ENCODE measurements around the gene STOX2.
A peak's percentile ranks its signal among the peaks of the same experiment; 100 is the strongest.
"Not testable (repeated sequence)": the region's sequence is repeated elsewhere in the genome, so short reads cannot be mapped to it uniquely, and the experiment has no call there.

STOX2 gene

DNA sequence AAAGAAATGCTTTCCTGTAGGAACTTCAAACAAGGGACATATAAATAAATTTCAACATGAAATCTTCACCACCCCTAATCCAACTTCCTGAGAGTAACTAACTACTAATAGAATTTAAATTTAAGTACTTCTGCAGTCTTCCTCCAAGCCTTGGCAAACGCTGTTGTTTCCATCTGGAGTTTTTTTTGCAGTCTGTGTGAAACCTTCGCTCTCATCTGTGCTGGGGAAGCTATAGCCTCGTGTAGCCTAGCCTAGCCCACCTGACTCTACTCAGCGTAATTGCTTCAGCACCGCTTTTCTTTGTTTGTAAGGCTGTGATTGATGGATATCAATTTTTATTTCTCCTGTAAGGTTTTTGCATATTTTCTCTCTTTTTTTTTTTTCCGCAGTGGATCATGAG is 30.9 kb downstream of the STOX2 start:
- DNase-seq = no peak

DNA sequence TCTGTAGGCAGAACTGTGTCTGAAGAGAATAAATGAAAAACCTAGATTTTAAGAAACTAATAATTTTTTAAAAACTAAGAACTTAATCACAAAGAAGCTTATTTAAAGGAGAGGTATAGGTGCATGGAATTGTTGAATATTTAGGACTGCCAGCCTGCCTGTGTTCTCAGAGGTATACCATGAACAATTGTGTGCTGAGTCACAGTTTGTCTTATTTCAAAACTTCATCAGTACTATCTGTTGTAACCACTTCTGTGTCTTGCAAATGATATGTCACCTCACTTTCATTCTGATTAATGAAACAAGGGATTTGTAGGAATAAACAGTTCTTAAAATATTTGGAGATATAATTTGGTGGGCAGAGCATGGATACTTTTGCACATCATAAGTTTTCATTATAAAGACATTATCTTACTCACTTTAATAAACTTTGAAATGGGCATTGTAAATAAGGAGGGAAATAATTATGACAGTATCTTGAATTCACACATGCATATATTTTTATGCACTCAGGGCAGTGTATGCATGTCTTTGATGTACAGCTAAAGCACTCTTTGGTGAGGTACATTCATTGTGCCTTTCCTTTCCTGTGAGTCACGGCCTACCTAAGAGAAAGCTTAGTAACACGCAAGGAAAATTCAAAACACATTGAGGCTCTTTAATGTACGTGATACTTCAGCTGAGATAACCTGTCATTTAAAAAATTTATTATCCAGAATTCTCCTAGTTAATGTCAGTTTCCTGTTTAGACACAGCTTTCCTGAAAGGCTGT is 31.7 kb downstream of the STOX2 start:
- DNase-seq = peak in 1 of 4 experiments; percentile 10

GRCh38 chr4:183940864-183941263 is 35.8 kb downstream of the STOX2 start:
- no peak for DNase-seq

DNA sequence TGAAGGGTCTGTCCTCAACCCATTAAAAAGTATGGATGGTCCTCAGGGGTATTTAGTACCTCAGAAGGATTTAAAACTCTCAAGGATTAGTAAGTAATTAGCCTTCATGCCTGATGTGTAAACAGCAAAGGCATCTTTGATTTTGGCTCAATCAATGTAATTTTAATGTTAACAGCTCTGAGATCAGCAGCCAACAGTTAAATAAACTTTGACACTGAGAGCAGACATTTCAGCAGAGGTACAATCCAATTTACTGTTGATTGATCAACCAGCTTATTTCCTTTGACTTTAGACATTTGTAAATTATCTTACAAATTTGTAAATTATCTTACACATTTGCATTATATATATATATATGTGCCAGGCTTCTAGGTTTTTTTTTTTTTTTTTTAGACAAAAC is 36.9 kb downstream of the STOX2 start:
- no peak for DNase-seq

GRCh38 chr4:183945741-183946140 is 40.6 kb downstream of the STOX2 start:
- DNase-seq = no peak

GRCh38 chr4:183950536-183950935 is 45.4 kb downstream of the STOX2 start:
- no peak for DNase-seq

DNA sequence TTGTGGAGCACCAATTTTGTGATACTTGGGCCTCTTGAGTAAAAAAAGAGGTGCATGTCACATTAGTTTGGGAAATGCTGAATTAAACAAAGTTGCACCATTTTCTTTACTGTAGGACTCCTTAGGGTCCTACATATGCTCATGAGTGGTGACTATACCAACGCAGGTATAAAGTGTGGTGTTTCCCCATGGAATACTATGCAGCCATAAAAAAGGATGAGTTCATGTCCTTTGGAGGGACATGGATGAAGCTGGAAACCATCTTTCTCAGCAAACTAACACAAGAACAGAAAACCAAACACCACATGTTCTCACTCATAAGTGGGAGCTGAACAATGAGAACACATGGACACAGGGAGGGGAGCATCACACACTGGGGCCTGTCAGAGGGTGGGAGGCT is 47.5 kb downstream of the STOX2 start:
- DNase-seq = not testable (repeated sequence)

DNA sequence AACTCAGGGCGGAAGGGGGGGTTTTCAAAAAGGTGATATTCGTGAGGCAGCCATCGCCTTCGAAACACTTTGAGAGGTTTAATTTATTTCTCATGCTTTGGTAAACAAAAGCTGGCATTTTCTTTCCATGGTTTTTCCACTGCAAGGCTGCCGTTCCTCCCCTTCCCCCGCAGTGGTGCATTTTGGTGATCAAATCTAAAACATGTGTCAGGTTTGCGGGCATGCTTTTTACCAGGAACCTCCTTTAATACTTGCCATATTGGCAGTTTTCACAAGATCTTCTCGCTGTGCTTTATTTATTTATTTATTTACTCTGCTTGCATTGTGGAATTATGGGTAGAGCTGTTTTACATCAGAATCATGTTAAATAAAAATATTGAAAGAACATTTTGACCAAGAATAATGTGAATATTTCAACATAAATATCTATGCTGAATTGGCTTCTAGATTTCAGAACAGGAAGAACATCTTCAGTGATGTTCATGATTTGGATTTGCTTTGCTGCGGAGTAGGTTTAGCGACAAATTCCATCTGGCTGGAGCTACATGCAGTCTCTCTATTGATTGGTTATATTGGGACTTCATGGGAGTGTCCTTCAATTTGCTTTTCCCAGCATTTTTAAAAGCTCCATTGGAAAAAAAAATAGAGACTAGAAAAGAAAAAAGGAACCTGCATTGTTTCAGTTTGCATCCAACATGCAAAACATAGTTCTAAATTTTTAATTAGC is 54.4 kb downstream of the STOX2 start:
- no peak for DNase-seq

DNA sequence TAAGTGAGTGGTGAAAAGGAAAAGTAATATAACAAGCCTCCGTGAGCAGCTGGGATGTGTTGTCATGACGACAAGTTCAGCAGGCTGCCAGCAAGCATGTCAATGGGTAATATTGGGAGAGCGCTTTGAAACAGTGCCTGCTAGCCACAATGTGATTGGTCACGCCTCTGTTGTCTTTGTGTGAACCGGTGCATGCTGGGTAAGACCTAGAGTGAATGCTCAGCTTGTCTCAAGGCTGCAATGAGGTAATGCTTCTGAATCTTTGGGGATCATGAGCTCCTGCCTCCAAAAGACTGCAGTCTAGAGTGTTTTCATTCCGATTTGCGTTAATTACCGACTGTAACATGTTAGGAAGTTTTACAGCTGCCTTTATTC is 54.9 kb downstream of the STOX2 start:
- no peak for DNase-seq

DNA sequence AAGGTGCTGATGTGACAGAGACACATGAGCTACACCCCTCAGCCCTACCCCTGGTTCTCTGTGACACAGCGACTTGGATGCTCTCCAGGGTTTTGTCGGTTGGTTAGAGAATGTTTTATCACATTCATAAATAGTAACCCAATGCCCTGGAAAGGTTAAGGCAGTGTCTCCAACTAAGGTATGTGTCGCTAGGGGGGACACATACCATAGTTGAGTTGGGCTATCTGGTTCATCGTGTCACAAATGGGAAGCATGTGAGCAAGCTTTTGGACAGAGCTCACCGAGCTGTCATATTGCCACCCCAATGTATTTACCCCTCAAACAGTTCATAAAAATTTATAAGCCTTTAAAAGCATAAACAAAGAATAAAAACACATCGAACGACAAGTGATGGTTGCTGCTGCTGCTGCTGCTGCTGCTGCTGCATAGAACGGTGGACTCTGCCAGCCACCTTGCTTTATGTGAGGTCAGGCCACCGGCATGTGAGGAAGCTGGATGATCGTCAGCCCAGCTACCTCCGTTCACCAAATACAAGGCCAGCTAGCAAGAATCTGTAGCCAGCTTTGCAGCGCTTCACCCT is 55.9 kb downstream of the STOX2 start:
- DNase-seq = no peak

DNA sequence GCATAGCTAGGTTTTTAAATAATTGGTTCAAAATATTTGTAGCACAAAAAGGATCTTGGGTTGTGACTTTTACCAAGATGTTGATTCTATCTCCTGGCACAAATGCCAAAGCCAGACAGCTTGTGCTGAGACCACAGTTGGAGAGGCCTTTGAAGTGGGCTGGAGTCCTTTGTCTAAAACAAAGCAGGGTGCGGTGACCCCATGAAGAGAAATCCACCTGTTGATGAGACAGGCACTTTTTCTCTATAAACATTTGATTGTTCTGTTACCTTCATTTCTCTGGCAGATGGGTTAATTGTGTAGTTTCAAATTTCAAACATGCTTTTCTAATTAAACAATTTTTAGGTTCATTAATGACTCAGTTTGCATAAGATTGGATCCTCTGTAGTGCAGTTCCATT is 56.7 kb downstream of the STOX2 start:
- no peak for DNase-seq

GRCh38 chr4:183962419-183962818 is 57.3 kb downstream of the STOX2 start:
- no peak for DNase-seq

GRCh38 chr4:183966371-183966770 is 61.3 kb downstream of the STOX2 start:
- no peak for DNase-seq

- DNase-seq = peak in 2 of 4 experiments; percentile 9 to 18
Observed at GRCh38 chr4:183967266-183967665, 62.2 kb downstream of the STOX2 start.

- DNase-seq = no peak
Observed at GRCh38 chr4:183968502-183968901, 63.4 kb downstream of the STOX2 start.

- DNase-seq = no peak
Observed at GRCh38 chr4:183968931-183969330, 63.8 kb downstream of the STOX2 start.

GRCh38 chr4:183969596-183969995 is 64.5 kb downstream of the STOX2 start:
- DNase-seq = no peak

DNA sequence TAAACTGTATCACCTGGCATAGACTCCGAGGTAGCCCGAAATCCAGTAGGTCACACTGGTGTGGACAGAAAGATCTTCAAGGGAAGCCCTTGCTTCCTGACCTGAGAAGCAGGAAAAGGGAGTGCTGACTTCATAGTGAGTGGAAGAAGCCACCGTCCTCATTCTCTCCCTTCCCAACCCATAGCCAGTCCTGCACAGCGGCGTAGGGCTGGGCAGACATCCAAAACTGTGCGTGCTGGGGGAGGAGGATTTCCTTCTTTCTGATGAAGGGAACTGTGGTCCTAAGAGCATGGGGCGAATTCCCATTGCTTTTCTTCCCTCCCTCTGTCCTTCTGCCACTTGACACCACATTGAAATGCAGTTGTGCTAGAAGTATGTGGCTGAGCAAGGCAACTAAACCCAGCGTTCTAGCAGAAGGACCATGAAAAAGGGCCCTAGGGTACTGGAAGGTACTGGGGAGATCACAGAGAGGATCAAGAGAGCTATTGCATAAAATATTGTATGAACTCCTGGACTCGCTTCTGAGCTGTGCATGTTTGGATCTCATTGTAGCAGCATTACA is 66.9 kb downstream of the STOX2 start:
- peak in 1 of 4 experiments; percentile 23 for DNase-seq

DNA sequence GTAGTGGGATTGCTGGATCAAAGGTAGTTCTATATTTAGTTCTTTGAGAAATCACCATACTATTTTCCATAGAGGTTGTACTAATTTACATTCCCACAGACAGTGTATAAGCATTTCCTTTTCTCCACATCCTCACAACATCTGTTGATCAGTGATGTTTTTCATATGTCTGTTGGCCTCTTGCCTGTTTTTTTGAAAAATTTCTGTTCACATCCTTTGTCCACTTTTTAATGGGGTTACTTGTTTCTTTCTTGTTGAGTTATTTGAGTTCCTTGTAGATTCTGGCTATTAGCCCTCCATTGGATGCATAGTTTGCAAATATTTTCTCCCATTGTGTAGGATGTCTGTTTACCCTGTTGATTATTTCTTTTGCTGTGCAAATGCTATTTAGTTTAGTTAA is 72.6 kb downstream of the STOX2 start:
- DNase-seq = no peak

DNA sequence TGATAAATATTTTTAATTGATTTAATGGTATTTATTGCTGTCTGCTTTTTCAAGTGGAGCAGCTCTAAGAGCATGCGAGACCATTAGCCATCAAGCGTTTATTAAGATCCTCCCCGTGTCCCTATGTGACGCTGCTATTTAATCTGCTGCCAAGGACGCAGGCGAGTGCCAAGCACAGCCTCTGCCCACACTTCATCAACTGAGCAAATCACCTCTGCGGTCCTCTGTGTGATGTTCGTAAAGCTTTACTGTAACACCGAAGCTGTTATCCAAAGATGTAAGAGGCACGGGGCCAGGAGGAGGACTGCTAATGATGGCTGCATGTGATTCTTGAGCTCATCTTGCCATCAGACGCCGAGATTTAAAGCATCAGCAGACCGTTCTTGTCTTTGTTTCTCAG is 79.5 kb downstream of the STOX2 start:
- no peak for DNase-seq

- DNase-seq = no peak
Observed at GRCh38 chr4:183985786-183986185, 80.7 kb downstream of the STOX2 start.

- DNase-seq = no peak
Observed at GRCh38 chr4:183986291-183986970, 81.3 kb downstream of the STOX2 start.

All from suppressor macrophage (primary cell).